ENCODE data around the gene HPCAL4. TPM values are rescaled to one million over a fixed set of nuclear protein-coding genes. Genes with fewer than 3 reads are reported as not detected.

Gene HPCAL4
- total and polyA plus RNA-seq, 10 of the 15 experiments (the other 5 are each of a cell fraction or from before 2014, with no cell fraction given) = 0.05 to 0.18 (median 0.06) TPM; not detected in 5

- POLR2A ChIA-PET = no interaction called here
Measured at GRCh38 chr1:39637361-39637760, 53.9 kb downstream of the HPCAL4 start.

More at GRCh38 chr1:39637361-39637760, 53.9 kb downstream of the HPCAL4 start:
- no peak overlapping the region for H3K9ac ChIP-seq (ENCODE audit: control insufficient read depth, insufficient read depth, low read length)
- no peaks in the 10 kb centered on the region for H3K4me1 ChIP-seq (ENCODE audit: control insufficient read depth, insufficient read depth, low read length)
- WGBS (ENCODE audit: insufficient coverage, insufficient replicate concordance, low lambda C conversion rate, missing lambda C conversion rate) = 64% methylated on average over 4 of the region's 4 CpGs
- ChIA-PET CTCF (no interaction called here), SMC1A (ENCODE audit: uncharacterized antibody, unreplicated experiment) (no interaction called here), RAD21 (ENCODE audit: unreplicated experiment) (no interaction called here)
- TF ChIP-seq ZNF687 (IDR thresholded peaks at IDR 0.05) (no peak), CREM (IDR thresholded peaks at IDR 0.05; ENCODE audit: low read depth) (no peak), RBBP5 (conservative IDR thresholded peaks at IDR 0.05) (no peak), MEF2A (IDR thresholded peaks at IDR 0.05; ENCODE audit: insufficient read depth, low read depth, low read length) (no peak), BCL11A (IDR thresholded peaks at IDR 0.05; ENCODE audit: low read depth, low read length) (no peak), SMAD1 (IDR thresholded peaks at IDR 0.05; ENCODE audit: low read depth, partially characterized antibody) (no peak), PBX3 (IDR thresholded peaks at IDR 0.05; ENCODE audit: insufficient replicate concordance, low read depth, low read length) (no peak), TARDBP (IDR thresholded peaks at IDR 0.05; ENCODE audit: borderline replicate concordance) (no peak), RAD51 (IDR thresholded peaks at IDR 0.05) (no peak), MXI1 (IDR thresholded peaks at IDR 0.05; ENCODE audit: low read depth, low read length) (no peak), ELK1 (IDR thresholded peaks at IDR 0.05; ENCODE audit: low read depth, low read length) (no peak)
- no peak overlapping the region for H3K4me2 ChIP-seq (ENCODE audit: control insufficient read depth, insufficient read depth)
- no peak overlapping the region for H2AFZ ChIP-seq (ENCODE audit: control insufficient read depth, low read depth, low read length)
- H3K27ac ChIP-seq (ENCODE audit: control insufficient read depth, insufficient read depth) = no peak overlapping the region
- intact Hi-C loops (cut with micrococcal nuclease; ENCODE audit: unreplicated experiment) (no loop called here), in situ Hi-C loops (cut with MboI) (no loop called here)
- no TSS peak for BruUV-seq (replicated peaks)
- H3K9me3 ChIP-seq (replicated peaks; ENCODE audit: control insufficient read depth, insufficient read depth, low read length) = no peaks in the 10 kb centered on the region
- H4K20me1 ChIP-seq (ENCODE audit: control insufficient read depth, insufficient read depth) = no peaks in the 10 kb centered on the region
- ATAC-seq (no peak), FAIRE-seq (no peak), DNase-seq (ENCODE audit: low read depth, low spot score) (no peak)
- H3K36me3 ChIP-seq (ENCODE audit: control insufficient read depth in 2 of 2, insufficient read depth in 2 of 2, low read length in 1 of 2) = no peaks in the 10 kb centered on the region
- peaks cover 2 to 20% of the 10 kb centered on the region in 2 experiments; a peak in 3 of 4 replicates for H3K27me3 ChIP-seq (replicated peaks in 1 of 2; ENCODE audit: control insufficient read depth in 2 of 2, insufficient read depth in 2 of 2, low read length in 1 of 2)
- no peaks in the 10 kb centered on the region for H3K79me2 ChIP-seq (ENCODE audit: control insufficient read depth, insufficient read depth, low read length)
- no peak overlapping the region for H3K4me3 ChIP-seq

Measured in GM12878 (cell line).